Thoracic aorta (tissue), 2 donors: ENCODE measurements around the gene SCRT2. TPM values are rescaled to one million over a fixed set of nuclear protein-coding genes. Genes with fewer than 3 reads are reported as not detected.

ENCODE experiments used
- ATAC-seq: fragments of 150-250 bp; one replicate; pipeline ENCODE4 v1.8.0; 2017; ENCODE audit warnings: low read depth; ENCODE audit not compliant: insufficient number of reproducible peaks, low FRiP score
- DNase-seq: peaks from one replicate; pipeline ENCODE4 v3.0.0-alpha.2; 2020; ENCODE audit warnings: low spot score
- H3K27ac ChIP-seq, 2 donors: fragments of 200-600 bp; sonication (generic); 1 replicate in 1 of 2; 2 replicates in 1 of 2; pipeline ENCODE4 v1.5.1; 2016; ENCODE audit warnings: mild to moderate bottlenecking in 2 of 2, moderate library complexity in 2 of 2
- H3K27me3 ChIP-seq: fragments of 200-600 bp; sonication (generic); replicated peaks from 2 replicates; pipeline ENCODE4 v1.6.0; 2016; ENCODE audit warnings: mild to moderate bottlenecking; ENCODE audit not compliant: insufficient read depth
- H3K36me3 ChIP-seq: fragments of 200-600 bp; sonication (generic); one replicate; pipeline ENCODE4 v1.5.1; 2016
- H3K4me1 ChIP-seq, 2 donors: fragments of 200-600 bp; sonication (generic); 1 replicate in 1 of 2; 2 replicates in 1 of 2; pipeline versions ENCODE4 v1.5.1 to v1.6.0; 2016; ENCODE audit warnings: low read depth in 2 of 2, mild to moderate bottlenecking in 1 of 2; ENCODE audit not compliant: control insufficient read depth in 1 of 2
- H3K4me3 ChIP-seq: fragments of 200-600 bp; sonication (generic); 2 replicates; pipeline ENCODE4 v1.5.1; 2016; ENCODE audit warnings: mild to moderate bottlenecking
- H3K9me3 ChIP-seq: fragments of 200-600 bp; sonication (generic); 2 replicates; pipeline ENCODE4 v1.5.1; 2016
- CTCF ChIP-seq: fragments of 200-600 bp; sonication (generic); IDR thresholded peaks from one replicate; pipeline ENCODE4 v1.5.1; 2019; ENCODE audit warnings: antibody characterized with exemption
- total RNA-seq, 2 donors: library from RNA; depleted of rRNA; stranded (reverse); fragments of >200 nt; gene quantifications; one replicate each; pipeline versions ENCODE4 v1.1.0 to v1.2.3, GENCODE V29; 2016

The SCRT2 gene
- total RNA-seq, 2 donors from 2014 or later = not detected

- TF ChIP-seq CTCF = no peak
- peaks cover 10% of the 10 kb centered on the region for H3K27me3 ChIP-seq
- no peak for DNase-seq
Measured at GRCh38 chr20:672963-673602, 2.5 kb downstream of the SCRT2 start.

GRCh38 chr20:671252-672030 lies 4.2 kb downstream of the SCRT2 start:
- ATAC-seq = no peak
- H3K4me1 ChIP-seq = peaks cover 12 to 16% of the 10 kb centered on the region in 2 donors
- TF ChIP-seq CTCF = no peak
- peaks cover 10% of the 10 kb centered on the region for H3K27me3 ChIP-seq
- H3K4me3 ChIP-seq = no peak overlapping the region
- no peaks in the 10 kb centered on the region for H3K36me3 ChIP-seq
- H3K27ac ChIP-seq = no peak overlapping the region
- H3K9me3 ChIP-seq = no peaks in the 10 kb centered on the region
- DNase-seq = no peak

More at GRCh38 chr20:672963-673602, 2.5 kb downstream of the SCRT2 start:
- Histone ChIP-seq H3K27ac (no peak overlapping the region), H3K4me1 (peaks cover 12 to 16% of the 10 kb centered on the region in 2 donors), H3K4me3 (no peak overlapping the region), H3K9me3 (no peaks in the 10 kb centered on the region), H3K36me3 (no peaks in the 10 kb centered on the region)
- no peak for ATAC-seq

- Histone ChIP-seq H3K27ac (no peak overlapping the region), H3K4me1 (no peaks in the 10 kb centered on the region), H3K27me3 (peaks cover 10% of the 10 kb centered on the region), H3K4me3 (no peak overlapping the region), H3K36me3 (no peaks in the 10 kb centered on the region), H3K9me3 (no peaks in the 10 kb centered on the region)
- DNase-seq (no peak), ATAC-seq (no peak)
- no peak for TF ChIP-seq CTCF
Measured at GRCh38 chr20:669573-669972, 6.0 kb downstream of the SCRT2 start.

- Histone ChIP-seq H3K27me3 (peaks cover 10% of the 10 kb centered on the region), H3K27ac (no peak overlapping the region), H3K4me3 (no peak overlapping the region), H3K36me3 (no peaks in the 10 kb centered on the region), H3K4me1 (no peaks in the 10 kb centered on the region), H3K9me3 (no peaks in the 10 kb centered on the region)
- DNase-seq = no peak
- no peak for ATAC-seq
- TF ChIP-seq CTCF = no peak
Measured at GRCh38 chr20:668638-669037, 7.0 kb downstream of the SCRT2 start.

- Histone ChIP-seq H3K9me3 (no peaks in the 10 kb centered on the region), H3K4me1 (no peaks in the 10 kb centered on the region), H3K4me3 (no peak overlapping the region), H3K36me3 (no peaks in the 10 kb centered on the region), H3K27ac (no peak overlapping the region), H3K27me3 (peaks cover 4% of the 10 kb centered on the region)
- no peak for ATAC-seq
- no peak for TF ChIP-seq CTCF
- DNase-seq = no peak
Measured at GRCh38 chr20:668050-668449, 7.6 kb downstream of the SCRT2 start.
